K562 (cell line): ENCODE measurements around the gene MAGEA9B. TPM values are rescaled to one million over a fixed set of nuclear protein-coding genes. Genes with fewer than 3 reads are reported as not detected.

ENCODE experiments used
- ATAC-seq: fragments of 200-7000 bp; cut with Tn5 transposase; 3 replicates; pipeline ENCODE4 v1.9.1; 2020; ENCODE audit warnings: moderate library complexity
- BruUV-seq: library from RNA; stranded (reverse); fragments of 400-500 nt; replicated peaks from 2 replicates; lab custom pipeline; 2021; lab: Mats Ljungman, UMichigan
- CTCF ChIA-PET: fragments of 300-600 bp; formaldehyde crosslinking; extraction: SDS; loops from one replicate; lab custom pipeline; 2021; ENCODE audit warnings: low intra/inter-chr PET ratio; lab: Yijun Ruan, JAX
- POLR2A ChIA-PET: fragments of 300-600, 350-650 bp; sonication (Branson Sonifier 250); formaldehyde crosslinking; extraction: SDS; loops from one replicate; lab custom pipeline; 2021; ENCODE audit warnings: antibody characterized with exemption, inconsistent platforms; lab: Yijun Ruan, JAX
- DNase-seq, 4 experiments: peaks; one replicate each; pipeline versions ENCODE4 v3.0.0 to v3.0.0-alpha.2; 2011 to 2018; ENCODE audit warnings: low spot score in 3 of 4, mixed read lengths in 3 of 4; ENCODE audit errors: extremely low read depth in 1 of 4
- FAIRE-seq: peaks from 2 replicates; lab custom pipeline; 2011; peaks lifted over from hg19 to GRCh38; lab: Jason Lieb, UNC
- H2AFZ ChIP-seq: 2 replicates; pipeline ENCODE4 v1.6.0; 2011; ENCODE audit warnings: low read depth, low read length, control low read depth, inconsistent platforms
- H3K27ac ChIP-seq: fragments of 200-600 bp; 3 replicates; pipeline ENCODE4 v1.8.0; 2011; ENCODE audit warnings: low read depth, mild to moderate bottlenecking, control low read depth, inconsistent platforms, low read length, moderate library complexity, mixed read lengths; ENCODE audit errors: extremely low read depth
- H3K27me3 ChIP-seq, 2 experiments: fragments of 300-600 bp in 1 of 2; 2 replicates in 1 of 2; 3 replicates in 1 of 2; pipeline versions ENCODE4 v1.6.0 to v1.8.0; 2011; ENCODE audit warnings: inconsistent platforms in 2 of 2, low read length in 2 of 2, mild to moderate bottlenecking in 1 of 2, mixed read lengths in 1 of 2, moderate library complexity in 1 of 2; ENCODE audit not compliant: control insufficient read depth in 2 of 2, insufficient read depth in 2 of 2
- H3K36me3 ChIP-seq: fragments of 300-600 bp; 3 replicates; pipeline ENCODE4 v1.8.0; 2011; ENCODE audit warnings: mild to moderate bottlenecking, low read length, inconsistent platforms; ENCODE audit not compliant: control insufficient read depth, insufficient read depth
- H3K4me1 ChIP-seq, 2 experiments: fragments of 200-600 bp in 1 of 2; replicated peaks in 1 of 2; 2 replicates in 1 of 2; 3 replicates in 1 of 2; pipeline versions ENCODE4 v1.5.1 to v1.8.0; 2011; ENCODE audit warnings: inconsistent platforms in 2 of 2, low read length in 2 of 2, mild to moderate bottlenecking in 1 of 2, mixed read lengths in 1 of 2, moderate library complexity in 1 of 2; ENCODE audit not compliant: control insufficient read depth in 2 of 2, insufficient read depth in 2 of 2
- H3K4me2 ChIP-seq: 2 replicates; pipeline ENCODE4 v1.6.1; 2011; ENCODE audit warnings: low read length, control low read depth, inconsistent platforms, mixed read lengths; ENCODE audit not compliant: insufficient read depth
- H3K4me3 ChIP-seq: fragments of 200-600 bp; sonication (generic), shearing (Covaris generic); 2 replicates; pipeline ENCODE4 v1.5.1; 2016; ENCODE audit warnings: control low read depth, inconsistent platforms
- H3K79me2 ChIP-seq: fragments of 200-600 bp; 3 replicates; pipeline ENCODE4 v1.8.0; 2011; ENCODE audit warnings: low read length, inconsistent platforms; ENCODE audit not compliant: control insufficient read depth, insufficient read depth
- H3K9ac ChIP-seq, 2 experiments: 2 replicates each; pipeline versions ENCODE4 v1.6.0 to v1.6.1; 2011; ENCODE audit warnings: low read depth in 2 of 2, low read length in 2 of 2, control low read depth in 1 of 2, inconsistent platforms in 1 of 2, mild to moderate bottlenecking in 1 of 2, mixed read lengths in 1 of 2; ENCODE audit not compliant: insufficient read depth in 1 of 2
- H3K9me1 ChIP-seq: one replicate; pipeline ENCODE4 v1.6.0; 2011; ENCODE audit warnings: inconsistent platforms, mild to moderate bottlenecking, low read length, moderate library complexity; ENCODE audit not compliant: control insufficient read depth, insufficient read depth
- H3K9me3 ChIP-seq: replicated peaks from 2 replicates; pipeline ENCODE4 v1.5.1; 2011; ENCODE audit warnings: low read depth, low read length, inconsistent platforms; ENCODE audit not compliant: control insufficient read depth, insufficient read depth
- H4K20me1 ChIP-seq: replicated peaks from 2 replicates; pipeline ENCODE4 v1.6.1; 2011; ENCODE audit warnings: low read length, inconsistent platforms, mixed read lengths; ENCODE audit not compliant: control insufficient read depth, insufficient read depth
- HNRNPL ChIP-seq: fragments of 200-400 bp; formaldehyde crosslinking; IDR thresholded peaks from 2 replicates; pipeline ENCODE4 v1.6.1; 2017; ENCODE audit warnings: low read depth, mild to moderate bottlenecking, low read length
- RBM25 ChIP-seq: fragments of 200-400 bp; formaldehyde crosslinking; IDR thresholded peaks from 2 replicates; pipeline ENCODE4 v1.6.1; 2018; ENCODE audit warnings: low read length, low read depth, moderate library complexity; ENCODE audit not compliant: severe bottlenecking
- SMC3 ChIP-seq: conservative IDR thresholded peaks from 2 replicates; pipeline ENCODE4 v1.6.1; 2011; ENCODE audit warnings: low read depth, low read length, improper control_type of control experiment; ENCODE audit not compliant: insufficient read depth
- ZFP1 ChIP-seq: fragments of 450-650 bp; formaldehyde crosslinking; IDR thresholded peaks from 2 replicates; pipeline ENCODE4 v1.4.0; 2020; ENCODE audit warnings: mild to moderate bottlenecking, mixed read lengths
- ZNF134 ChIP-seq: fragments of 250-450 bp; sonication (Bioruptor Pico); conservative IDR thresholded peaks from 2 replicates; pipeline ENCODE4 v1.4.0; 2020
- WGBS: fragments of 100-300 bp; shearing (Covaris generic); methylation state at CpG from one replicate; pipeline ENCODE4 v1.1.6; 2016; ENCODE audit warnings: low coverage, mixed read lengths; ENCODE audit not compliant: insufficient coverage; ENCODE audit errors: missing lambda C conversion rate; 5-methylcytosine and 5-hydroxymethylcytosine counted together
- in situ Hi-C: fragments of 300-500 bp; cut with MboI; formaldehyde crosslinking; loops from 4 replicates; pipeline ENCODE4 v1.15.0; 2018; ENCODE audit warnings: inconsistent platforms, mixed read lengths
- intact Hi-C: fragments of 100-400 bp; cut with micrococcal nuclease; formaldehyde crosslinking; loops from 2 replicates; pipeline ENCODE4 v1.14.2; 2022
- polyA plus RNA-seq, 8 experiments: library from polyadenylated mRNA; depleted of rRNA in 4 of 8; stranded (reverse) in 5 of 8; unstranded in 3 of 8; fragments of >200 nt; fragmentation: Nextera tagmentation in 2 of 8; fragmentation: Illumina TruSeq in 1 of 8; extraction: Ambion mirVana in 2 of 8; extraction: Trizol in 1 of 8; gene quantifications; 2 replicates each; pipeline versions ENCODE4 v1.2.1 to v1.2.3, GENCODE V29; 2011 to 2014; ENCODE audit warnings: inconsistent platforms in 1 of 8, missing spikeins in 1 of 8
- total RNA-seq, 7 experiments: library from RNA; depleted of rRNA in 6 of 7; stranded (reverse); fragments of >200 nt in 6 of 7; fragmentation: Illumina TruSeq in 2 of 7; extraction: Trizol in 2 of 7; gene quantifications; 2 replicates each; pipeline versions ENCODE4 v1.2.1 to v1.2.3, GENCODE V29; 2011 to 2021; ENCODE audit warnings: low replicate concordance in 1 of 7
- TF ChIP-seq, protein P1 (sequence below): fragments of 250-450 bp; sonication (Bioruptor Pico); IDR thresholded peaks from 2 replicates; pipeline ENCODE4 v1.5.0; 2021; ENCODE audit warnings: mild to moderate bottlenecking, moderate library complexity

The MAGEA9B gene
- total and polyA plus RNA-seq, 9 of the 15 experiments (the other 6 are each of a cell fraction or from before 2014, with no cell fraction given), result 11.2 to 31.2 (median 14.1) TPM

DNA sequence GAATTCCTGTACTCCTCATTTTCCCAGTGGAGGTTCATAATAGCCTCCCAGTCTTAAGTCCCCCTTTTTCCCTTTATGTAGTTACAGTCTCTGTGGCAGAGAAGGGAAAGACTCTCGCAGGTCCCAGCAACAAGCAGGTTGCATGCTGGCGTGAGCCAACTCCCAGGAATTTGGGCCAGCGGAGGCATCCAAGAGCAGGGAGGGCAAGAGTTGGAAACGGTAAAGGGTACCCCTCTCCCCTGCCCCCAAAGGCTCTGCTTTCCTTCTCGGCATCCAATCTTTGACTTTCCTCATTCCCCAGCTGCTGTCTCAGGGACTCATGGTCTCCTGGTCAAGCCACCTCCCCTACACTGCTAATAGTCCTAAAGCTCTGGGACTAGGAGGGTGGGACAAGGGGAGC, 23.3 kb upstream of the MAGEA9B start:
- DNase-seq (no peak), FAIRE-seq (no peak), ATAC-seq (no peak)
- Histone ChIP-seq H4K20me1 (no peaks in the 10 kb centered on the region), H3K9ac (no peak overlapping the region), H3K36me3 (no peaks in the 10 kb centered on the region), H3K9me1 (no peaks in the 10 kb centered on the region), H3K27me3 (no peaks in the 10 kb centered on the region), H3K4me2 (no peak overlapping the region), H3K27ac (no peak overlapping the region), H3K4me1 (no peaks in the 10 kb centered on the region), H3K4me3 (no peak overlapping the region), H2AFZ (no peak overlapping the region), H3K9me3 (no peaks in the 10 kb centered on the region), H3K79me2 (no peaks in the 10 kb centered on the region)
- intact Hi-C loops, result no loop called here
- in situ Hi-C loops, result no loop called here
- no peak for TF ChIP-seq HNRNPL
- no peak for TF ChIP-seq SMC3
- no peak for TF ChIP-seq ZFP1 (CRISPR knock-in tag)
- CTCF ChIA-PET, result no interaction called here
- POLR2A ChIA-PET, result no interaction called here
- BruUV-seq, result no TSS peak
- WGBS, result 32% methylated on average over 4 of the region's 5 CpGs

DNA sequence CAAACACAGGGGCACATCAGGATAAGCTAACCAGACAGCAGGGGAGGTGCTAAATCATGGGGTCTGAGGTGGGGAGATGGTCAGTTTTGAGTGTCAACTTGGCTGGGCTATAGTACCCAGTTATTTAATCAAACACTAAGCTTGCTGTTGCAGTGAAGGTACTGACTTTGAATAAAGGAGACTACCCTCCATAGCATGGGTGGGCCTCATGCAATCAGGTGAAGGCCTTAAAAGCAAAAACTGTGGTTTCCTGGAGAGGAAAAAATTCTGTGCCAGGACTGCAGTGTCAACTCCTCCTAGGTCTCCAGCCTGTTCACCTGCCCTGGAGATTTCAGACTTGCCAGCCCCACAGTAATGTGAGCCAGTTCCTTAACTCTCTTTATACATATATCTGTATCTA, 20.4 kb upstream of the MAGEA9B start:
- Histone ChIP-seq H3K4me1 (no peaks in the 10 kb centered on the region), H2AFZ (no peak overlapping the region), H3K27me3 (no peaks in the 10 kb centered on the region), H3K9me3 (no peaks in the 10 kb centered on the region), H4K20me1 (no peaks in the 10 kb centered on the region), H3K9ac (no peak overlapping the region), H3K9me1 (no peaks in the 10 kb centered on the region), H3K36me3 (no peaks in the 10 kb centered on the region), H3K4me2 (no peak overlapping the region), H3K27ac (no peak overlapping the region), H3K4me3 (no peak overlapping the region), H3K79me2 (no peaks in the 10 kb centered on the region)
- FAIRE-seq, result no peak
- intact Hi-C loops (no loop called here), in situ Hi-C loops (no loop called here)
- ChIA-PET POLR2A (interaction anchor here (0.7 to 1.2 kb wide), 2 partner anchors 13 to 107 kb away, joined by 3 read pairs; no protein-coding TSS in a partner anchor), CTCF (no interaction called here)
- no TSS peak for BruUV-seq
- TF ChIP-seq RBM25 (peak; percentile 15), ZNF134 (CRISPR knock-in tag) (peak; percentile 91)
- TF ChIP-seq, protein P1, sequence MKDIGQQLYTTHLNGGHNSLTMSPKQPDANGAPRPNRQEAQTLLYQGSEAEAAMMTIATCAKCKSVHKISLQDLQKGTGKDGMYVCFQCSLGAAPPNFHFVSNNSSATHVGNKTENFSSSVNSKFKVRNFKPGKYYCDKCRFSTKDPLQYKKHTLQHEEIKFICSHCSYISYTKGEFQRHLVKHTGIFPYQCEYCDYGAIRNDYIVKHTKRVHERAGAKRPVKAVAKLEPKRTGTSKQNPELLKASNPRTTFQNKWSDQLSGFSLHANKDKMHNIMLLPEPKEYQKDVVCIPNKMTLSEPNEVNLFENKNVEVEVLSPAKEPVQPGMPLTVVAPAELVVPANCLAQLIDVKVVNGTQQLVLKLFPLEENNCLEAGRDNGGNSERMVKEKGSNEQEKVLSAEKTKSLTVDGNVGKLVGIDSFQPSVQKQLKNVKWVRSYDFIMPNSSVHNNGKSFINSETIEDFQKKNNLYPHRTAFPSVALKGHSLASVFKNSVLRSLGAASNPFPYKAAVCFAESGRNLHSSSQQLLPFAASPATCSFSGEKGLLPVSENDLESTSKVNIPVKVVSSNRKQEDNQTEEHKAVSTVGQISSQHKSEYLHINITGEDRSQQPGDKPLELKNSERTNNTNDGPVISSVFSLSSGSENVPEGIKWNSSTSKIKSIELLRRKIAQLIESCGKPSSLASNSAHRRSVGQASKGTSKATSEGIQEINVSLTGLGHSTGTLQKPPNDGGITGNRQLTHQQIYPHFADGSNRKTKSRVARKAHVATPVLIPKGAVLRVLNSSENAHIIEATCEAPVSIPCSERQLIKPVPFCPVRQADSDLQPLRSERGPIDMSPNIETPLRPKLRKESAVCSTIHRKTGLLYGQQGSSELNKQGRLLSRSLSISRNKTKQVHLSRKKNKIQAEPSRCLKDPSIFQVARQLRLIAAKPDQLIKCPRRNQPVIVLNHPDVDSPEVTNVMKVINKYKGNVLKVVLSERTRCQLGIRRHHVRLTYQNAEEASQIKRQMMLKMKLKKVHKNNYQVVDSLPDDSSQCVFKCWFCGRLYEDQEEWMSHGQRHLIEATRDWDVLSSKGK (CRISPR knock-in tag), result no peak
- no peak for DNase-seq
- ATAC-seq, result no peak
